ENCODE data around the gene SIM2.

GRCh38 chr21:36790616-36791015 lies 91.7 kb downstream of the SIM2 start:
- TF ChIP-seq POLR2A (IDR thresholded peaks at IDR 0.05; ENCODE audit: borderline replicate concordance, extremely low read depth, insufficient read depth, insufficient read length): no peak
- no peak for TF ChIP-seq MAX (IDR thresholded peaks at IDR 0.05)
